Large intestine (tissue), 3 donors: ENCODE data around the gene KHDRBS2. TPM values are rescaled to one million over a fixed set of nuclear protein-coding genes. Genes with fewer than 3 reads are reported as not detected.

Experiments used
- DNase-seq, 2 donors: peaks; one replicate each; pipeline versions ENCODE4 v3.0.0 to v3.0.0-alpha.2; 2013
- H3K27ac ChIP-seq: one replicate; pipeline ENCODE4 v1.5.1; 2013; ENCODE audit warnings: low read length
- H3K27me3 ChIP-seq: 2 replicates; pipeline ENCODE4 v1.6.1; 2013; ENCODE audit warnings: low read length; ENCODE audit not compliant: control insufficient read depth, insufficient read depth
- H3K36me3 ChIP-seq: 2 replicates; pipeline ENCODE4 v1.6.1; 2013; ENCODE audit warnings: low read length; ENCODE audit not compliant: control insufficient read depth, insufficient read depth
- H3K4me1 ChIP-seq: one replicate; pipeline ENCODE4 v1.6.1; 2013; ENCODE audit warnings: low read length; ENCODE audit not compliant: control insufficient read depth, insufficient read depth
- H3K4me3 ChIP-seq: one replicate; pipeline ENCODE4 v1.5.1; 2013; ENCODE audit warnings: low read length
- H3K9me3 ChIP-seq: one replicate; pipeline ENCODE4 v1.6.1; 2013; ENCODE audit warnings: mild to moderate bottlenecking, low read depth, low read length, moderate library complexity; ENCODE audit not compliant: control insufficient read depth
- WGBS: methylation state at CpG from one replicate; pipeline ENCODE4 v1.1.5; 2013; ENCODE audit warnings: low lambda C conversion rate; ENCODE audit not compliant: insufficient coverage; 5-methylcytosine and 5-hydroxymethylcytosine counted together
- polyA plus RNA-seq: library from polyadenylated mRNA; unstranded; fragments of 120-200 nt; gene quantifications from one replicate; pipeline ENCODE4 v1.2.1, GENCODE V29; 2013

The KHDRBS2 gene
- polyA plus RNA-seq, 1 donor, result 7.0 TPM

- Histone ChIP-seq H3K27ac (no peak overlapping the region), H3K36me3 (no peaks in the 10 kb centered on the region), H3K27me3 (no peaks in the 10 kb centered on the region), H3K9me3 (no peaks in the 10 kb centered on the region), H3K4me3 (no peak overlapping the region), H3K4me1 (no peaks in the 10 kb centered on the region)
- 88% methylated on average over 1 of the region's 1 CpG for WGBS
- peak in 1 of 2 donors; percentile 36 for DNase-seq
These were observed 399.3 kb downstream of the KHDRBS2 start for GRCh38 chr6:61886608-61887259.

DNA sequence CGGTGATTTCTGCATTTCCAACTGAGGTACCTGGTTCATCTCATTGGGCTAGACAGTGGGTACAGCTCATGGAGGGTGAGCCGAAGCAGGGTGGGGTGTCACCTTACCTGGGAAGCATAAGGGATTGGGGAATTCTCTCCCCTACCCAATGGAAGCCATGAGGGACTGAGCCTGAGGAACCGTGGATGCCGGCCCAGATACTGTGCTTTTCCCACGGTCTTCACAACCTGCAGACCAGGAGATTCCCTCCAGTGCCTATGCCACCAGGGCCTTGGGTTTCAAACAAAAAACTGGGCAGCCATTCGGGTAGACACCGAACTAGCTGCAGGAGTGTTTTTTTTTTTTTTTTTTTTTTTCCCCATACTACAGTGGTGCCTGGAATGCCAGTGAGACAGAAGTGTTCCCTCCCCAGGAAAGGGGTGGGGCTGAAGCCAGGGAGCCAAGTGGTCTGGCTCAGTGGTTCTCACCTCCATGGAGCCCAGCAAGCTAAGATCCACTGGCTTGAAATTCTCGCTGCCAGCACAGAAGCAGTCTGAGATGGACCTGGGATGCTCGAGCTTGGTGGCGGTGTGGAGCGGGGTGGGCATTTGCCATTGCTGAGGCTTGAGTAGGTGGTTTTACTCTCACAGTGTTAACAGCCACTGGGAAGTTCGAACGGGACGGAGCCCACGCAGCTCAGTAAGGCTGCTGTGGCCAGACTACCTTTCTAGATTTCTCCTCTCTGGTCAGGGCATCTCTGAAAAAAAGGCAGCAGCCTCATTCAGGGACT lies 416.2 kb downstream of the KHDRBS2 start:
- no CpG with 5 or more reads among the region's 15 CpGs for WGBS
- Histone ChIP-seq H3K27me3 (no peaks in the 10 kb centered on the region), H3K4me3 (no peak overlapping the region), H3K9me3 (peaks cover 4% of the 10 kb centered on the region), H3K27ac (no peak overlapping the region), H3K36me3 (no peaks in the 10 kb centered on the region), H3K4me1 (no peaks in the 10 kb centered on the region)
- no peak for DNase-seq

- no CpG with 5 or more reads among the region's 8 CpGs for WGBS
- H3K9me3 ChIP-seq, result peaks cover 4% of the 10 kb centered on the region
- no peaks in the 10 kb centered on the region for H3K4me1 ChIP-seq
These were observed 417.4 kb downstream of the KHDRBS2 start for GRCh38 chr6:61868507-61869080.

DNA sequence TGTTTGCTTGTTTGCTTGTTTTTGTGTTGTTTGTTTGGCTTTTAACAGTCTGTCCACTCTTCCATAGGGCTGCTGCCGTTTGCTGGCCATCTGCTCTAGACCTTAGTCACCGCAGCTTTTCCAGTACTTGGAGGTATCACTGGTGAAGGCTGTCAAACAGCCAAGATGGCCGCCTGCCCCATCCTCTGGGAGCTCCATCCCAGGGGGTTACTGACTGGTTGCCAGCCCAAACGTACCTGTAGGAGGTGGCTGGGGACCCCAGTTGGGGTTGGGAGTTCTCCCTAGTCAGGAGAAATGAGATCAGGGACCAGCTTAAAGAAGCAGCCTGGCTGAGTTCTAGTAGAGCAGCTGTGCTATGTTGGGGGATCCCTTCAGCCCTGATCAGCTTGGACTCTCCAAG lies 418.4 kb downstream of the KHDRBS2 start:
- H3K9me3 ChIP-seq, result peaks cover 4% of the 10 kb centered on the region
- H3K4me1 ChIP-seq, result no peaks in the 10 kb centered on the region
- H3K4me3 ChIP-seq, result no peak overlapping the region
- no peaks in the 10 kb centered on the region for H3K27me3 ChIP-seq
- WGBS, result no CpG with 5 or more reads among the region's 4 CpGs
- no peak for DNase-seq
- H3K36me3 ChIP-seq, result no peaks in the 10 kb centered on the region
- H3K27ac ChIP-seq, result no peak overlapping the region

More at GRCh38 chr6:61868507-61869080, 417.4 kb downstream of the KHDRBS2 start:
- Histone ChIP-seq H3K4me3 (no peak overlapping the region), H3K27ac (no peak overlapping the region), H3K27me3 (no peaks in the 10 kb centered on the region), H3K36me3 (no peaks in the 10 kb centered on the region)
- no peak for DNase-seq

DNA sequence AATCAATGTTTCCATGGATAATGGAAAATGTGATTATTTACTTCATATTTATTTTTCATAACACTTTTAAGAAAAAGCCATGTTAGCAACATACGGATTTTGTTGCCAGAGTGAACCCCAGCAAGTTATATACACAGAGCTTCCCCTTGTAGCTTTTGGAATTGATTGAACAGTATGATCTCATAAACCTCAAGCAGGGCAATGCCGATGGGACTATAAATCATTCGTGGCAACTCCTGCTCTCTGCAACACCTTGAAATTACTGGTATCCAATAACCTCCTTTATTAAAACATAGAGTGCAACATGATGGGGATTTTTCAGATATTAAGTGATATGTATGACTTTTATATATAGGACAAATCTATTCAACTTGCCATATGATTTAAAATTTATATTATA lies 428.5 kb downstream of the KHDRBS2 start:
- H3K9me3 ChIP-seq, result no peaks in the 10 kb centered on the region
- H3K36me3 ChIP-seq, result no peaks in the 10 kb centered on the region
- H3K27me3 ChIP-seq, result no peaks in the 10 kb centered on the region
- no peak for DNase-seq
- 100% methylated on average over 1 of the region's 3 CpGs for WGBS
- H3K4me1 ChIP-seq, result no peaks in the 10 kb centered on the region
- no peak overlapping the region for H3K27ac ChIP-seq
- no peak overlapping the region for H3K4me3 ChIP-seq

DNA sequence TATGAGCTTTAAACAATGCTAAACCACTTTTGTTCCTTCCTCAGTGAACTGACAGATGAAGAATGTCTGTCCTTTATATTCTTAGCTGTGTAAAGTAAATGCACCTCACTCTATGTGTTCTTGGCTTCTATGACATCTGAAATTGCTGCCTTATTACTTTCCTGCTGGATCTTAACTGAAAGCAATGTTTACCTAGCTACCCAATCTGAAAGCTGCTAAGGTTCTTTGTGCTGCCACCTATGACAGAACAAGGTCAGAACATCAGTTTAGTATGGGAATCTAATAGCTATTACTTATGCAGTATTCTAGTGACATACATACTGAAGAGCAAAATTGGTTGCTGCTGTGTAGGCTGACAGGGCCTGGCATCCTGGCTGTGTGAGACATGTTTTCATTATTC lies 444.1 kb downstream of the KHDRBS2 start:
- Histone ChIP-seq H3K9me3 (no peaks in the 10 kb centered on the region), H3K27ac (no peak overlapping the region), H3K4me1 (no peaks in the 10 kb centered on the region), H3K27me3 (no peaks in the 10 kb centered on the region), H3K36me3 (no peaks in the 10 kb centered on the region), H3K4me3 (no peak overlapping the region)
- peak in 1 of 2 donors; percentile 3 for DNase-seq

DNA sequence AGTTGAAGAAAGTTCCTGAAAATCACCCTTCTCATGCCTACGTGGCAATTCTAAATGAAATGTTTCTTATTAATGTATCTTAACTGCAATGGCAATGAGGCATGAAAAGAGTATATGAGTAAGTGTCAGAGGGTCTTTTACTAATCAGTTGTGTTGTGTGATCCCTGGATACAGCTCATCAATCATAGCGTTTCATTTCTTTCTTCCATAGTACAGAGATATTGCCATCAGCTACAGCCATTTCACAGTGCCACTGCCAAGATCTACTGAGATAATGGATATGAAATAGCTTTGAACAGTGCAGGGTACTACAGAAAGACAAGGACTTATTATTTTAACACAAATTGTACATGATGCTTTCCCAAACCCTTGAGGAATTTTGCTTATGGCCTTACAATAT lies 450.8 kb downstream of the KHDRBS2 start:
- WGBS, result no CpG with 5 or more reads among the region's 2 CpGs

DNA sequence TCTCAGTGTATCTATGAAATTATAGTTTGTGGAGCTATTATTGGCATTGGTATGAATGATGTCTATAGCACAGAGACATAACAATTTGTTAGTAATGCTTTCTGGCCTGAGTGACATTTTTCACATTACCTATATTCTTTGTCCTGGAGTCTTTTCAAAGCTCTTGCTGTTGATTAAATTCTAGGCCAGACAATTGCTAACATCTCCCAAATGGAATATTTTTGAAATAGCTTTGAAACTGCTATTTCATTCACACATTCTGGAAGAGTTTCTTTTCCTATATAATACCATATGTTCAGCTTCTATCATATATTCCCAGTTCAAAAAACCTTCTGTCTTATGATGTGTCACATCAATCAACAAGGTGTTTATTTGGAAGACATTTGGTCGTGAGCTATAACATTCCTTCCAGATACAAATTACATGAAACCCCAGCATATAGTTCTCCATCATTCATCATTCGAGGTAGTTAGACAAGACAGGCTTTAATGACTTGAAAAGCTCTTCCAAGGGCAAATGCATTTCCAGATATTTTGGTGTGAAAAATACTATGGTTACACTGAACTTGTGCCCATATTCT lies 452.8 kb downstream of the KHDRBS2 start:
- no peak overlapping the region for H3K4me3 ChIP-seq
- DNase-seq, result no peak
- WGBS, result 40% methylated on average over 1 of the region's 2 CpGs
- no peaks in the 10 kb centered on the region for H3K4me1 ChIP-seq
- H3K9me3 ChIP-seq, result no peaks in the 10 kb centered on the region
- H3K27ac ChIP-seq, result no peak overlapping the region
- no peaks in the 10 kb centered on the region for H3K36me3 ChIP-seq
- H3K27me3 ChIP-seq, result no peaks in the 10 kb centered on the region

More for the DNA sequence above, 450.8 kb downstream of the KHDRBS2 start:
- Histone ChIP-seq H3K27ac (no peak overlapping the region), H3K36me3 (no peaks in the 10 kb centered on the region), H3K4me1 (no peaks in the 10 kb centered on the region), H3K9me3 (no peaks in the 10 kb centered on the region), H3K27me3 (no peaks in the 10 kb centered on the region), H3K4me3 (no peak overlapping the region)
- DNase-seq, result no peak

DNA sequence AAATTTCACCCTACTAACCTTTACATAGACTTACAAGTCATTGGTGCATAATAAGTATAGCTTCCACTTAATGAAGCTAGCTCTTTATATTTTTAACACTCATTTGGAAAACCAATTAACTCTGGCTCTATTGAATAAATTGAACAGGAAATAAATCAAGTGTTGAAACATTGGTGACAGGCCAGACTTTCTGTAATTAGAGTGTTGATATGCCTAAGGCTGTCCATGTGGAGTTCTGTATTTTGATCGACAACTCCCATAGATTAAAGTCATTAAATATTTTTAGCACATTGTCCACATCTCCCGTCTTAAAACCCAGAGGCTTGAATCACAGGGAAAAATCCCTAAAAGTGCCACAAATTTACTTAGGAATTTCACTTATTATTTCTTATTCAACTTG lies 468.3 kb downstream of the KHDRBS2 start:
- H3K4me1 ChIP-seq, result no peaks in the 10 kb centered on the region
- H3K36me3 ChIP-seq, result no peaks in the 10 kb centered on the region
- no peak overlapping the region for H3K27ac ChIP-seq
- no peaks in the 10 kb centered on the region for H3K27me3 ChIP-seq
- WGBS, result 100% methylated on average over 1 of the region's 2 CpGs
- H3K4me3 ChIP-seq, result no peak overlapping the region
- H3K9me3 ChIP-seq, result no peaks in the 10 kb centered on the region
- no peak for DNase-seq

GRCh38 chr6:61810047-61810446 lies 476.0 kb downstream of the KHDRBS2 start:
- no peak for DNase-seq
- Histone ChIP-seq H3K4me1 (no peaks in the 10 kb centered on the region), H3K27me3 (no peaks in the 10 kb centered on the region), H3K9me3 (peaks cover 3% of the 10 kb centered on the region), H3K27ac (no peak overlapping the region), H3K4me3 (no peak overlapping the region), H3K36me3 (no peaks in the 10 kb centered on the region)
- WGBS, result no CpG with 5 or more reads among the region's 3 CpGs
